Stimulated activated CD4-positive, alpha-beta T cell treated with anti-CD3 and anti-CD28 coated beads, Interleukin-2, amount 100 ng/mL, for 48 hours (primary cell): Measurements from ENCODE around the gene PIGT.
"Not testable (repeated sequence)": the region's sequence is repeated elsewhere in the genome, so short reads cannot be mapped to it uniquely, and the experiment has no call there.

ENCODE experiments used
- DNase-seq, 2 donors: peaks; one replicate each; pipeline ENCODE4 v3.0.0-alpha.2; 2020

PIGT gene

GRCh38 chr20:45467172-45467571 lies 51.2 kb downstream of the PIGT start:
- no peak for DNase-seq

DNA sequence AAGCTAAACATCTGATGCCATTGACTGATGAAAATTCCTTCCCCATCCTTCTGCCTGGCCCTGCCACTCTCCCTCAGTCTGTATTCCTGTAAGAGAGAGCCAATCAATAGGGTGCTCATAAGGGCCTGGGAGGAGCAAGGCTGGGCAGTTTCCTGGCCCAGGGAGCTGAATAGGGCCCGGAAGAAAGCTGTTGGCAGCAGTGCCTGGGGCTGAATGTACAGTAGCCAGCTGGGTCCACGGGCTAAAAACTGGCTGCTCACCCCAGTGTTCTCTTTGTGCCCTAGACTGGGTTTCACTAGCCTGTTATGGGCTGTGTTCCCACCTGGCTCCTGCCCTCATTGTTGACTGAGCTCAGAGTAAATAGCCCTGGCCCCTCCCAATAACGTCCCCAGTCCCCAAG lies 51.9 kb downstream of the PIGT start:
- DNase-seq, result no peak

DNA sequence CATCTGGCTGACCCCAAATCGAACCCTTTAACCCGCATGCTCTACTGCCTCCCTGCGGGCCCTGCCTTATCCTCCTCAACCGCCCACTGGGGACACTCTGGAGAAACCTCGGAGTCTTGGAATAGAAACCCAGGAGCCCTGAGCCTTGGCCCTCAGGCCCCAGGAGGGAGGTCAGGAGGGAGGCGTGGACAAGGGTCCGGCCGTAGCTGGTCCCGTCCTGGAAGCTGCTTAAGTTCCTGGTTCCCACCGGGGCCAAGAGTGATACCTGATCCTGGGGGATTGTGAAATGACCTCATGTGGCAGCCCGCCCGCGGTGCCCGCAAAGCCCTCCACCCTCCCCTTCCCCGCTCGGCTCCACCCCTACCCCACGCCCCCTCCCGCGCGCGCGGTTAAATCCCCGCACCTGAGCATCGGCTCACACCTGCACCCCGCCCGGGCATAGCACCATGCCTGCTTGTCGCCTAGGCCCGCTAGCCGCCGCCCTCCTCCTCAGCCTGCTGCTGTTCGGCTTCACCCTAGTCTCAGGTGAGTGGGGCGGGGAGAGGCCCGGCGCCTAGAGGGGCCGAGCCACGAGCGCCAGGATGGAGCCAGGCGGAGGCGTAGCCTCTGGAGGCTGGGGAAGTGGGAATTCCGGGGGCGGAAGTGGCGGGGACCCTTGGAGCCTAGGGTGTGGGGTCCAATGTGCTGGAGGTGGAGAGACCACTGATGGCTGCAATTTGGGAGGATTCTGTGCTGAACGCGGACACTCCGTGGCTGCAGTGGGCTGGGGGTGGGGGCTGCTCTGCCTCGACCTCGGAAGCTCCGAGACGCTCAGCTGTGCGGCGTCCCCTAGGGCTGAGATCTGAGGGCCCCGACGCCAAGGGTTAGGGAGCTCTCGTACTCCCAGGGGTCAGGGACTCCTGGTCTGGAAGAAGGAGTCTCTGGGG lies 53.7 kb downstream of the PIGT start, which contains the start of gene WFDC2:
Gene WFDC2, plus strand, starts transcription at position 418 of the 926 bp plus-strand sequence. Its CDS starts 29 bp downstream, at position 447.
- DNase-seq, result no peak

DNA sequence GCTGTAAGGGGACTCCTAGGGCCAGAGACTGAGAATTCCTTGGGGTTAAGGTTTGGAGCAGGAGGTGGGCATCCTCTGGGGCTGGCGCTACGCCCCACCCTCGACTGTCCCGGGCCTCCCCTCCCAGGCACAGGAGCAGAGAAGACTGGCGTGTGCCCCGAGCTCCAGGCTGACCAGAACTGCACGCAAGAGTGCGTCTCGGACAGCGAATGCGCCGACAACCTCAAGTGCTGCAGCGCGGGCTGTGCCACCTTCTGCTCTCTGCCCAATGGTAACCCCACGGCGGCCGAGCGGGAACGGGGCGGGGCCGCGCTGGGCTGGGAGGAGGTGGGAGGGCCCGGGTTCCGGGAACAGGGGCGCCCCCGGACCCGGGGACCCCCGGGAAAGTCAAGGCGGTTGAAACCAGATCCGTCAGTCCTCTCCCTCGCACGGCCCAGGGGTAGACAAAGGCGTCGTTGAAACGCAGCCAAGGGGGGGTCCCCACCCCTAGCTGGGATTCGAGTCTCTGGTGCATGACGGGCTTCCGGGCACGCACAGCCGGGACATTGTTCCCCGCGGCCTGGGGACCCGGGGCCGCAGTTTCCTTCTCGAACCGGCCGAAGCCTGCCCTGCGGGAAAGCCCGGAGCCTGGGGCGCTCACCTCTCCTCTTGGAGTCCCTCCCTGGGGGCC lies 54.5 kb downstream of the PIGT start:
- DNase-seq, result peak; percentile 6 to 11

DNA sequence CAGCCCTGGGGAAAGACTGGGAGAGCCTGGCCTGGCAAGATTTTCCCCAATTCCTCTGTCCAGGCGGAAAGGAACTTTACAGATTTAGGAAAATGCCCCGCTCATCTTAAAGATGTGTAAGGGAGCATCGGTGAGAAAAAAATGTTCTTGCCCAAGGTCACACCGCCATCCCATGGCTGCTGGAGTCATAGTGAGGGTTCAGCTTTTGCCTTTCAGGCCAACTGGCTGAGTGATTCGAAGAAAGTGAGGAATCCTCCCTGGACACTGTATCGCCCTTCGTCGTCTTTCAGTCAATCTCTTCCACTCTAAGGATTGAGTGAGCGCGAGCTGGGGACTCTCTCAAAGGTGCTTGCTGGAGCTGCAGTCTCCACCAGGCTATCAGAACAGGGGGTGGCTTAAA lies 55.0 kb downstream of the PIGT start:
- no peak for DNase-seq

GRCh38 chr20:45472286-45472685 lies 56.3 kb downstream of the PIGT start:
- not testable (repeated sequence) for DNase-seq
